Islet of Langerhans (tissue), 1 donor: ENCODE results near the gene ZNF177.

ENCODE experiments used
- FAIRE-seq: peaks from one replicate; lab custom pipeline; 2011; peaks lifted over from hg19 to GRCh38; lab: Jason Lieb, UNC

ZNF177 gene

GRCh38 chr19:9430444-9430843 lies 67.6 kb downstream of the ZNF177 start:
- no peak for FAIRE-seq

GRCh38 chr19:9431475-9431874 lies 68.7 kb downstream of the ZNF177 start:
- FAIRE-seq, result no peak
